Tibial nerve (tissue), 4 donors: ENCODE results near the gene TMEM132E.

Experiments used
- CTCF ChIP-seq, 5 experiments: fragments of 200-600 bp in 3 of 5; fragments of 450-650 bp in 2 of 5; sonication (generic) in 3 of 5; IDR thresholded peaks; one replicate each; pipeline ENCODE4 v1.5.1; 2016 to 2019; ENCODE audit warnings: antibody characterized with exemption in 5 of 5, mild to moderate bottlenecking in 3 of 5, moderate library complexity in 2 of 5
- EP300 ChIP-seq, 2 donors: sonication (generic); formaldehyde crosslinking; IDR thresholded peaks; one replicate each; pipeline ENCODE4 v1.6.1; 2017; ENCODE audit warnings: antibody characterized with exemption in 2 of 2, mild to moderate bottlenecking in 1 of 2
- POLR2A ChIP-seq, 2 donors: fragments of 450-650 bp; IDR thresholded peaks; one replicate each; pipeline ENCODE4 v1.6.1; 2017; ENCODE audit warnings: antibody characterized with exemption in 2 of 2, mild to moderate bottlenecking in 2 of 2, moderate library complexity in 2 of 2

GRCh38 chr17:34654881-34655276 is 75.5 kb downstream of the TMEM132E start:
- TF ChIP-seq POLR2A (IDR thresholded peaks at IDR 0.05) = no peak
- TF ChIP-seq CTCF (IDR thresholded peaks at IDR 0.05) = no peak
- TF ChIP-seq EP300 (IDR thresholded peaks at IDR 0.05) = no peak
